Tibial artery (tissue), 4 donors: Measurements from ENCODE around the gene APBB2.

Source experiments
- DNase-seq, 2 donors: peaks; one replicate each; pipeline ENCODE4 v3.0.0-alpha.2; 2019
- H3K27ac ChIP-seq, 2 donors: fragments of 200-600 bp; sonication (generic) in 1 of 2; 1 replicate in 1 of 2; 2 replicates in 1 of 2; pipeline ENCODE4 v1.5.1; 2018 to 2019; ENCODE audit warnings: mild to moderate bottlenecking in 1 of 2
- H3K27me3 ChIP-seq, 2 donors: fragments of 200-600 bp; sonication (generic) in 1 of 2; one replicate each; pipeline versions ENCODE4 v1.5.1 to v1.6.0; 2016 to 2019
- H3K36me3 ChIP-seq, 3 donors: fragments of 200-600 bp; sonication (generic) in 2 of 3; one replicate each; pipeline ENCODE4 v1.5.1; 2016 to 2019; ENCODE audit warnings: mild to moderate bottlenecking in 2 of 3
- H3K4me1 ChIP-seq, 4 donors: fragments of 200-600 bp; sonication (generic) in 2 of 4; 1 replicate in 3 of 4; 2 replicates in 1 of 4; pipeline ENCODE4 v1.5.1; 2016 to 2019
- H3K4me3 ChIP-seq, 2 donors: fragments of 200-600 bp; sonication (generic) in 1 of 2; 1 replicate in 1 of 2; 2 replicates in 1 of 2; pipeline ENCODE4 v1.5.1; 2018 to 2019; ENCODE audit warnings: mild to moderate bottlenecking in 2 of 2
- H3K9me3 ChIP-seq, 3 donors: fragments of 200-600 bp; sonication (generic) in 1 of 3; one replicate each; pipeline ENCODE4 v1.5.1; 2016 to 2019
- intact Hi-C: fragments of 100-400 bp; cut with DNase I; formaldehyde crosslinking; loops from one replicate; pipeline ENCODE4 v1.15.0; 2023; ENCODE audit warnings: low total_unique reads
- TF ChIP-seq, protein P1 (sequence below), 2 experiments: fragments of 200-600 bp in 1 of 2; fragments of 450-650 bp in 1 of 2; IDR thresholded peaks; one replicate each; pipeline ENCODE4 v1.5.1; 2017 to 2019; ENCODE audit warnings: antibody characterized with exemption in 2 of 2, mild to moderate bottlenecking in 1 of 2, moderate library complexity in 1 of 2

APBB2 gene

DNA sequence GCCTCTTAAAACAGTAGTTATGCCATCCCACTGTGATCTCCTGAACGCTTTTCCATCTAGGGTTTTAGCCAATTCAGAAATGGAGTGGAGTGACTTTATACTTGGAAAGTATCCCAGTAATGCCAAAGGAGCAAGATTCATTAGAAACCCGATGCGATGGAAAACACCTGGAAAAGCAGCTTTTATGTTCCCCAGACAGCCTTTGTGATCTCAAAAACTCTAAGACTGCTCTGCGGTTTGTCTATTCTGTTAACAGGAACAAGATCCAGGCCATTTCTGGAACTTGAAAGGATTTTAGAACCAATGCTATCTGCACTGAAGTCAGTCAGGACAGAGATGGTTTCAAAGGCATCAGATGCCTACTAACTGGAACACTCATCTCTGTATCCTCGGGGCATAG is 145.1 kb downstream of the APBB2 start:
- TF ChIP-seq, protein P1, sequence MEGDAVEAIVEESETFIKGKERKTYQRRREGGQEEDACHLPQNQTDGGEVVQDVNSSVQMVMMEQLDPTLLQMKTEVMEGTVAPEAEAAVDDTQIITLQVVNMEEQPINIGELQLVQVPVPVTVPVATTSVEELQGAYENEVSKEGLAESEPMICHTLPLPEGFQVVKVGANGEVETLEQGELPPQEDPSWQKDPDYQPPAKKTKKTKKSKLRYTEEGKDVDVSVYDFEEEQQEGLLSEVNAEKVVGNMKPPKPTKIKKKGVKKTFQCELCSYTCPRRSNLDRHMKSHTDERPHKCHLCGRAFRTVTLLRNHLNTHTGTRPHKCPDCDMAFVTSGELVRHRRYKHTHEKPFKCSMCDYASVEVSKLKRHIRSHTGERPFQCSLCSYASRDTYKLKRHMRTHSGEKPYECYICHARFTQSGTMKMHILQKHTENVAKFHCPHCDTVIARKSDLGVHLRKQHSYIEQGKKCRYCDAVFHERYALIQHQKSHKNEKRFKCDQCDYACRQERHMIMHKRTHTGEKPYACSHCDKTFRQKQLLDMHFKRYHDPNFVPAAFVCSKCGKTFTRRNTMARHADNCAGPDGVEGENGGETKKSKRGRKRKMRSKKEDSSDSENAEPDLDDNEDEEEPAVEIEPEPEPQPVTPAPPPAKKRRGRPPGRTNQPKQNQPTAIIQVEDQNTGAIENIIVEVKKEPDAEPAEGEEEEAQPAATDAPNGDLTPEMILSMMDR (IDR thresholded peaks at IDR 0.05), result no peak

DNA sequence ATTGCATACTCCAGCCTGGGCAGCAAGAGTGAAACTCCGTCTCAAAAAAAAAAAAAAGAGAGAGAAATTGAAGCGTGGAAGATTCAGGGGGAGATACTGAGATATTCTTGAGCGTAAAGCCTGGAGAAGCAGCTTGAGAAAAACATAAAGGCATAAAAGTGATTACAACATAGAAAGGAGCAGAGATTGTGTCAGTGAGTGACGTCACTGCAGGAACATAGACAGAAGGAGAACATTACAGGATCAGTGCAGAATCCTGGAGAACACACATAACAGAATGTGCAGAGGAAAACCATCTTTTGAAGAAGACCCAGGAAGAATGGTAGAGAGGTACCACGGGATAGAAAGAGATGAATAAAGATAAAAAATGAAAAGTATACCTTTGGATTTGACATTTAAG is 147.0 kb downstream of the APBB2 start:
- H3K4me1 ChIP-seq, result peaks cover 2 to 64% (median 43%) of the 10 kb centered on the region in 4 donors
- H3K4me3 ChIP-seq, result no peak overlapping the region
- H3K9me3 ChIP-seq, result no peaks in the 10 kb centered on the region
- DNase-seq, result no peak
- H3K36me3 ChIP-seq, result no peaks in the 10 kb centered on the region
- intact Hi-C loops, result no loop called here
- TF ChIP-seq, protein P1 (IDR thresholded peaks at IDR 0.05), result no peak
- H3K27me3 ChIP-seq, result no peaks in the 10 kb centered on the region
- no peak overlapping the region for H3K27ac ChIP-seq

More for the DNA sequence above, 145.1 kb downstream of the APBB2 start:
- intact Hi-C loops, result no loop called here
- no peak overlapping the region for H3K4me3 ChIP-seq
- DNase-seq, result no peak
- no peaks in the 10 kb centered on the region for H3K27me3 ChIP-seq
- H3K9me3 ChIP-seq, result no peaks in the 10 kb centered on the region
- peak overlapping the region; percentile 45 to 56 for H3K27ac ChIP-seq
- no peaks in the 10 kb centered on the region for H3K36me3 ChIP-seq
- H3K4me1 ChIP-seq, result peaks cover 3 to 64% (median 41%) of the 10 kb centered on the region in 4 donors

DNA sequence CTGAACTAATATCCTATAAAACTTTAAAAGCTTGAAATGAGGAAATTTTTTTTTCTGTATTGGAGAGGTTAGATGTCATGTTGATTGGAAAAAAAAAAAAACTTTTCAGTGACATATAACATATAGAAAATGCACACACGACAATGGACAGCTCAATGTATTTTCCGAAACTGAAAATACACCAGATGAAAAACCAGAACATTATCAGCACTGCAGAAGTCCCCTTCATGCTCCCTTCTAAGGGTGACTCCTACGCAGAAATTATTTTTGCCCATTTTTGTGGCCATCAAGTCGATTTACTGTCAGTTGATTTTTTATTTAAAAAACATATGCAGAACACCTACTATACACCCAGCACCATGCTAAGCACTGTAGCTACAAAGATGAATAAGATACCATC is 148.3 kb downstream of the APBB2 start:
- DNase-seq, result no peak
- no peaks in the 10 kb centered on the region for H3K36me3 ChIP-seq
- intact Hi-C loops, result no loop called here
- H3K9me3 ChIP-seq, result no peaks in the 10 kb centered on the region
- peaks cover 0 to 64% (median 41%) of the 10 kb centered on the region in 4 donors for H3K4me1 ChIP-seq
- no peak overlapping the region for H3K4me3 ChIP-seq
- H3K27me3 ChIP-seq, result no peaks in the 10 kb centered on the region
- no peak overlapping the region for H3K27ac ChIP-seq
- TF ChIP-seq, protein P1 (IDR thresholded peaks at IDR 0.05), result no peak

DNA sequence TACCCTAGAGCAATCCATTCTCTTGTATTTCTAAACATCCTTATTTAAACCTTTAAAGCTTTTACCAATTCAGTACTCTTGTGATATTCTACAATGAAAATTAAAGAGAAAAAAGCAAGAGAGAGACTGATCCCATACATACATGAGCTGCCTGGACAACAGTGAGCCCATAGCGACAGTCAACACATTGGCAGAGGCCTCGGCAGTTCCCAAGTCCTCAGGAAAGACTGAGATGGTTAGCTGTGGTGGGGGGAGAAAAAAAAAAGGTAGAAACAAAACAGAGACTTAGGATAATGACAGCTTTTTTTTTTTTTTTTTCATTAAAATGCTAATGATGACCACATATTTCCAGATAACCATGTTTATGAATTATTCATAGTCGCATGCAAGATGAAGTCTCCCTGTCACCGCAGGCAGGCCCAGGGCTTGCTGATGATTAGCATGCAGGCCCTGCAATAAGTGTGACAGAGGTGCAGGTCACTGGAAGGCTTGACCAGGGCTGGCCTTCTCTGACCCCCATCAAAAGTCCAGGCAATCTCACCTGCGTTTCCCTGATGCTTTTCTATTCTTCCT is 148.8 kb downstream of the APBB2 start:
- Histone ChIP-seq H3K36me3 (no peaks in the 10 kb centered on the region), H3K4me1 (peaks cover 0 to 64% (median 42%) of the 10 kb centered on the region in 4 donors), H3K27me3 (no peaks in the 10 kb centered on the region), H3K9me3 (no peaks in the 10 kb centered on the region), H3K4me3 (no peak overlapping the region), H3K27ac (no peak overlapping the region)
- intact Hi-C loops, result no loop called here
- TF ChIP-seq, protein P1 (IDR thresholded peaks at IDR 0.05), result no peak
- DNase-seq, result no peak

DNA sequence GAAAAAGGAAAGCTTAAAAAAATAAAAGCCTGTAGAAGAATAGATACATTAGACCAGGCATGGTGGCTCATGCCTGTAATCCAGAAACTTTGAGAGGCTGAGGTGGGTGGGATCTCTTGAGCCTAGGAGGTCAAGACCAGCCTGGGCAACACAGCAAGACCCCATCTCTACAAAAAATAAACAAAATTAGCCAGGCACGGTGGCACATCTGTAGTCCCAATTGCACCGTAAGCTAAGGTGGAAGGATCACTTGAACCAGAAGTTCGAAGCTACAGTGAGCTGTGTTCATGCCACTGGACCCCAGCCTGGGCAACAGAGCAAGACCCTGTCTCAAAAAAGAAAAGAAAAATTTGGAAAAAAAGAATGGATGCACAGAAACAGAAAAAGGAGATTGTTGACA is 149.4 kb downstream of the APBB2 start:
- Histone ChIP-seq H3K4me3 (no peak overlapping the region), H3K36me3 (no peaks in the 10 kb centered on the region), H3K27me3 (no peaks in the 10 kb centered on the region), H3K27ac (no peak overlapping the region), H3K9me3 (no peaks in the 10 kb centered on the region), H3K4me1 (peaks cover 0 to 64% (median 45%) of the 10 kb centered on the region in 4 donors)
- TF ChIP-seq, protein P1 (IDR thresholded peaks at IDR 0.05), result no peak
- intact Hi-C loops, result no loop called here
- DNase-seq, result no peak
